Measurements from ENCODE around the gene DOCK10. TPM values are rescaled to one million over a fixed set of nuclear protein-coding genes. Genes with fewer than 3 reads are reported as not detected.

DOCK10 gene
- total RNA-seq, 1 donor from 2014 or later, result 14.3 TPM

DNA sequence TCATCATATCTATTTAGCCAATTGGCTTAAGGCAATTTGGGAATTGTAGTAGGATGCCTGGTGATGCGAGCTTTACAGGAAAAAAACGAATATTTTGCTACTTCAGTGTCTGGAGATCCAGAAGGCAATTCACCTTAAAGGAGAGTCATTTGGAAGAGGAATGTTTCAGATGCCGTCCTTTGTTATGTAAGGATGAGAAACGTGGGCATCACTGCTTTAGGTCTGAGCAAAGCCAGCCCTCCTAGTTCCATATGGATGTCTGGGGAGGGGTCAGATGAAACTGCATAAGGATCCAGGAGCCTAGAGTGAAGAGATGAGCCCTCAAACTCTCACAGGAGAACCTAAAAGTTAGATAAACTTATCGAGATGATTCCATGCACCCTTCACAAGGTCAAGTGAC is 30.9 kb upstream of the DOCK10 start:
- no peak overlapping the region for H3K4me3 Mint-ChIP-seq (ENCODE audit: unreplicated experiment)

DNA sequence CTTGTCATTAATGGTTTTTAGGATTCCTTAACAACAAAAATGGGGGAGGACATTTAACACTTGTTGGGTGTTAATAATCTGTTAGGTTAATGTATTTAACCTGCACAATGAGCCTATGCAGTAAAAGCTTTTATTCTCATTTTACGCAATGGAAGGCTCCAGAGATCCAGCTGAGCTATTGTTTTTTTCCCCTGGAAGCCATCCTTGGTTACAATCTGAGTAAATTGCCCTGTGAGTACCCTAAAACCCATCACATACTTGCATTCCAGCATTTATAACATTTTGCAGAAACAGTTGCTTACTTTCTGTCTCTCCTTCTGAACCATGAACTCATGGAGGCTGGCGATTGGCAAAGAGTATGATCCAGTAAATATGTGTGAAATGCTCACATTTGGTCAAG is 30.2 kb upstream of the DOCK10 start:
- H3K4me1 Mint-ChIP-seq (ENCODE audit: low read depth), result peaks cover 2% of the 10 kb centered on the region
- H3K36me3 Mint-ChIP-seq (ENCODE audit: low read depth), result peaks cover 2% of the 10 kb centered on the region
- H3K4me3 Mint-ChIP-seq (ENCODE audit: unreplicated experiment), result no peak overlapping the region
- no peaks in the 10 kb centered on the region for H3K27me3 Mint-ChIP-seq (ENCODE audit: low read depth)
- no peak for DNase-seq (ENCODE audit: low spot score)
- H3K9me3 Mint-ChIP-seq (ENCODE audit: low read depth), result peaks cover 3% of the 10 kb centered on the region
- TF ChIP-seq, protein P1, sequence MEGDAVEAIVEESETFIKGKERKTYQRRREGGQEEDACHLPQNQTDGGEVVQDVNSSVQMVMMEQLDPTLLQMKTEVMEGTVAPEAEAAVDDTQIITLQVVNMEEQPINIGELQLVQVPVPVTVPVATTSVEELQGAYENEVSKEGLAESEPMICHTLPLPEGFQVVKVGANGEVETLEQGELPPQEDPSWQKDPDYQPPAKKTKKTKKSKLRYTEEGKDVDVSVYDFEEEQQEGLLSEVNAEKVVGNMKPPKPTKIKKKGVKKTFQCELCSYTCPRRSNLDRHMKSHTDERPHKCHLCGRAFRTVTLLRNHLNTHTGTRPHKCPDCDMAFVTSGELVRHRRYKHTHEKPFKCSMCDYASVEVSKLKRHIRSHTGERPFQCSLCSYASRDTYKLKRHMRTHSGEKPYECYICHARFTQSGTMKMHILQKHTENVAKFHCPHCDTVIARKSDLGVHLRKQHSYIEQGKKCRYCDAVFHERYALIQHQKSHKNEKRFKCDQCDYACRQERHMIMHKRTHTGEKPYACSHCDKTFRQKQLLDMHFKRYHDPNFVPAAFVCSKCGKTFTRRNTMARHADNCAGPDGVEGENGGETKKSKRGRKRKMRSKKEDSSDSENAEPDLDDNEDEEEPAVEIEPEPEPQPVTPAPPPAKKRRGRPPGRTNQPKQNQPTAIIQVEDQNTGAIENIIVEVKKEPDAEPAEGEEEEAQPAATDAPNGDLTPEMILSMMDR (IDR thresholded peaks at IDR 0.05), result no peak
- H3K27ac Mint-ChIP-seq (ENCODE audit: unreplicated experiment), result no peak overlapping the region

More for the DNA sequence above, 30.9 kb upstream of the DOCK10 start:
- TF ChIP-seq, protein P1 (IDR thresholded peaks at IDR 0.05), result no peak
- H3K36me3 Mint-ChIP-seq (ENCODE audit: low read depth), result no peaks in the 10 kb centered on the region
- DNase-seq (ENCODE audit: low spot score), result no peak
- H3K4me1 Mint-ChIP-seq (ENCODE audit: low read depth), result peaks cover 2% of the 10 kb centered on the region
- H3K9me3 Mint-ChIP-seq (ENCODE audit: low read depth), result no peaks in the 10 kb centered on the region
- H3K27me3 Mint-ChIP-seq (ENCODE audit: low read depth), result no peaks in the 10 kb centered on the region
- H3K27ac Mint-ChIP-seq (ENCODE audit: unreplicated experiment), result no peak overlapping the region

DNA sequence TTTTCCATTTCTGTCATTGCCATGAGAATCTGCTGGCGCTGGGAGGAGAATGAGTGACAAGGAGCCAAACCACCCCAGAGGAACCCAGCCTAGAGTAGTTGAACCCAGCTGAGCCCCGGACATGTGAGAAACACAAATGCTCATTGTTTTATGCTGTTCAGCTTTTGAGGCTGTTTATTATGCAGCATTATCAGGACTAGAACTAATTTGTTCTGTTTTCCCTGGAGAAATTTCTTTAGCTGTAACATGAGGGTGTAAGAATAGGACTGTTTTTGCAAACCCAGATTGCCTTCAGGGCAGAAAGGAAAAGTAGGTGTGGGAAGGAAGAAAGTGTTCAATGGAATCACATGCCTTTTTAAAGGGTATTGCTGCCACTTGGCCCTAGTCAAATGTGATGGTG is 28.5 kb upstream of the DOCK10 start:
- Mint-ChIP-seq H3K36me3 (ENCODE audit: low read depth) (peaks cover 2% of the 10 kb centered on the region), H3K4me1 (ENCODE audit: low read depth) (peaks cover 2% of the 10 kb centered on the region), H3K27ac (ENCODE audit: unreplicated experiment) (no peak overlapping the region), H3K4me3 (ENCODE audit: unreplicated experiment) (no peak overlapping the region), H3K9me3 (ENCODE audit: low read depth) (peaks cover 3% of the 10 kb centered on the region), H3K27me3 (ENCODE audit: low read depth) (no peaks in the 10 kb centered on the region)
- TF ChIP-seq, protein P1 (IDR thresholded peaks at IDR 0.05), result no peak
- no peak for DNase-seq (ENCODE audit: low spot score)

DNA sequence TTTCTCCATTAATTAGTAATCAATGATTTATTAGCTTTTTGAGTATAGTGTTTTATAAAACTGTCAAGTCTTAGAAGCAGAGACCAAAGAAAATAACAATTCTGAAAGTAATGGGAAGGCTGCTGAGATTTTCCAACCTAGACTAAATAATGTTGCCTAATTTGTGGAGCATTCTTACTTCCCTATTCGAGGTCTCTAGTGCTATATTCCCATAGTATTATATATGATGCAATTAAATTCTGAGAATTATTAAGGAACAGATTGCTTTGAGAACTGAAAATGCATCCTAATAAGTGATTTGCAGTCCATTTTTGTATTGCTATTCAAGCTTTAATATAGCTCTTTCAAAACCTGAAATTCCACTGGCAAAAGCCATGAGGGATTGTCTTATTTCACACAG is 27.7 kb upstream of the DOCK10 start:
- Mint-ChIP-seq H3K27me3 (ENCODE audit: low read depth) (no peaks in the 10 kb centered on the region), H3K9me3 (ENCODE audit: low read depth) (peaks cover 3% of the 10 kb centered on the region), H3K36me3 (ENCODE audit: low read depth) (peaks cover 2% of the 10 kb centered on the region), H3K27ac (ENCODE audit: unreplicated experiment) (no peak overlapping the region), H3K4me3 (ENCODE audit: unreplicated experiment) (no peak overlapping the region), H3K4me1 (ENCODE audit: low read depth) (peaks cover 2% of the 10 kb centered on the region)
- TF ChIP-seq, protein P1 (IDR thresholded peaks at IDR 0.05), result no peak
- no peak for DNase-seq (ENCODE audit: low spot score)

DNA sequence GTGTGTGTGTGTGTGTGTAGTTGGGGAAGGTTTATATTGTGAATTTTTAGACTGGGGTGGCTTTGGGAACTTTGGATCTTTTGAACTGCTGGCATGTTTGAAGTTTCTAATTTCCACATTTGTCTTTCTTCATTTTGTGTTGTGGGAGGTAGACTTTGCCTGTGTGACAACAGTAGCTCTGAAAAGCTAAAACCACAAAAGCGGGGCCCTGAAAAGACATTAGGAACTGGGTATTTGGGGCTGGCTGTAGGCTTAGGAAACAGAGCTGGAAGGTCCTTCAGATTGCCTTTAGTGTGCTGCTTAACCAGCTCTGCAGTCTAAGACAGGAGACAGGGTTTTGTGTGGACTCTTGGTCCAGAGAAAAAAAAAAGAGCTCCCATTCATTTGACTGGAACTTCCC is 27.2 kb upstream of the DOCK10 start:
- Mint-ChIP-seq H3K4me1 (ENCODE audit: low read depth) (peaks cover 2% of the 10 kb centered on the region), H3K36me3 (ENCODE audit: low read depth) (peaks cover 2% of the 10 kb centered on the region)

More for the DNA sequence above, 27.2 kb upstream of the DOCK10 start:
- Mint-ChIP-seq H3K27ac (ENCODE audit: unreplicated experiment) (no peak overlapping the region), H3K27me3 (ENCODE audit: low read depth) (no peaks in the 10 kb centered on the region), H3K9me3 (ENCODE audit: low read depth) (peaks cover 3% of the 10 kb centered on the region), H3K4me3 (ENCODE audit: unreplicated experiment) (no peak overlapping the region)
- no peak for DNase-seq (ENCODE audit: low spot score)
- TF ChIP-seq, protein P1 (IDR thresholded peaks at IDR 0.05), result no peak
